Spleen (tissue), 7 donors: ENCODE results near the gene ADCY1.

ENCODE experiments used
- POLR2AphosphoS5 ChIP-seq, 3 donors: sonication (generic); formaldehyde crosslinking; IDR thresholded peaks; one replicate each; pipeline ENCODE4 v1.5.1; 2017; ENCODE audit warnings: antibody characterized with exemption in 3 of 3
- TF ChIP-seq, protein P1 (sequence below), 11 experiments: fragments of 200-600 bp in 7 of 11; fragments of 450-650 bp in 4 of 11; sonication (generic) in 4 of 11; IDR thresholded peaks in 8 of 11; conservative IDR thresholded peaks in 3 of 11; 1 replicate in 7 of 11; 2 replicates in 4 of 11; pipeline versions ENCODE4 v1.4.0 to v1.8.0; 2016 to 2021; ENCODE audit warnings: antibody characterized with exemption in 11 of 11, inconsistent platforms in 4 of 11, mild to moderate bottlenecking in 1 of 11
- donor health status: DM: no; HTN: no; CAD: no; lungs with moderate emphysema.
- donor health status: DM: no; HTN: no; CAD: no.
- donor health status: DM: no; HTN: no; CAD: no.

GRCh38 chr7:45581271-45581780 lies 7.2 kb downstream of the ADCY1 start:
- TF ChIP-seq, protein P1, sequence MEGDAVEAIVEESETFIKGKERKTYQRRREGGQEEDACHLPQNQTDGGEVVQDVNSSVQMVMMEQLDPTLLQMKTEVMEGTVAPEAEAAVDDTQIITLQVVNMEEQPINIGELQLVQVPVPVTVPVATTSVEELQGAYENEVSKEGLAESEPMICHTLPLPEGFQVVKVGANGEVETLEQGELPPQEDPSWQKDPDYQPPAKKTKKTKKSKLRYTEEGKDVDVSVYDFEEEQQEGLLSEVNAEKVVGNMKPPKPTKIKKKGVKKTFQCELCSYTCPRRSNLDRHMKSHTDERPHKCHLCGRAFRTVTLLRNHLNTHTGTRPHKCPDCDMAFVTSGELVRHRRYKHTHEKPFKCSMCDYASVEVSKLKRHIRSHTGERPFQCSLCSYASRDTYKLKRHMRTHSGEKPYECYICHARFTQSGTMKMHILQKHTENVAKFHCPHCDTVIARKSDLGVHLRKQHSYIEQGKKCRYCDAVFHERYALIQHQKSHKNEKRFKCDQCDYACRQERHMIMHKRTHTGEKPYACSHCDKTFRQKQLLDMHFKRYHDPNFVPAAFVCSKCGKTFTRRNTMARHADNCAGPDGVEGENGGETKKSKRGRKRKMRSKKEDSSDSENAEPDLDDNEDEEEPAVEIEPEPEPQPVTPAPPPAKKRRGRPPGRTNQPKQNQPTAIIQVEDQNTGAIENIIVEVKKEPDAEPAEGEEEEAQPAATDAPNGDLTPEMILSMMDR (IDR thresholded peaks at IDR 0.05 in 8 of 11, conservative IDR thresholded peaks at IDR 0.05 in 3 of 11) = no peak
- no peak for TF ChIP-seq POLR2AphosphoS5 (IDR thresholded peaks at IDR 0.05)
